Neural cell (in vitro differentiated cells): ENCODE results near the gene CACNA1E. TPM values are rescaled to one million over a fixed set of nuclear protein-coding genes. Genes with fewer than 3 reads are reported as not detected.

Source experiments
- H2AFZ ChIP-seq: fragments of 200-600, 300-800 bp; sonication (generic), shearing (Covaris generic); 2 replicates; pipeline ENCODE4 v1.6.0; 2014; ENCODE audit warnings: low read depth, mild to moderate bottlenecking, antibody characterized with exemption, low read length, moderate library complexity
- H3F3A ChIP-seq: fragments of 200-600 bp; shearing (Covaris generic); 2 replicates; pipeline ENCODE4 v1.6.1; 2016; ENCODE audit warnings: mild to moderate bottlenecking, moderate library complexity, mixed read lengths, antibody characterized with exemption, low read length; ENCODE audit not compliant: insufficient read depth, poor library complexity, severe bottlenecking
- H3K27ac ChIP-seq: fragments of 200-600, 300-800 bp; sonication (generic), shearing (Covaris generic); 2 replicates; pipeline ENCODE4 v1.5.1; 2014; ENCODE audit warnings: mild to moderate bottlenecking, low read length, moderate library complexity
- H3K27me3 ChIP-seq: fragments of 300-800, 200-600 bp; sonication (generic), shearing (Covaris generic); 2 replicates; pipeline ENCODE4 v1.6.0; 2014; ENCODE audit warnings: mild to moderate bottlenecking, low read depth, low read length, moderate library complexity; ENCODE audit not compliant: insufficient read depth
- H3K36me3 ChIP-seq: fragments of 300-800, 200-600 bp; sonication (generic), shearing (Covaris generic); 2 replicates; pipeline ENCODE4 v1.5.1; 2014; ENCODE audit warnings: mild to moderate bottlenecking, antibody characterized with exemption, low read length, moderate library complexity; ENCODE audit not compliant: insufficient read depth
- H3K4me2 ChIP-seq: fragments of 300-800, 200-600 bp; sonication (generic), shearing (Covaris generic); 2 replicates; pipeline ENCODE4 v1.6.0; 2014; ENCODE audit warnings: mild to moderate bottlenecking, low read length
- H3K4me3 ChIP-seq: fragments of 300-800, 200-600 bp; sonication (generic), shearing (Covaris generic); 2 replicates; pipeline ENCODE4 v1.5.1; 2014; ENCODE audit warnings: mild to moderate bottlenecking, low read length, moderate library complexity
- H3K79me2 ChIP-seq: fragments of 200-600 bp; shearing (Covaris generic); replicated peaks from 2 replicates; pipeline ENCODE4 v1.6.0; 2014; ENCODE audit warnings: mild to moderate bottlenecking, low read length, moderate library complexity; ENCODE audit not compliant: insufficient read depth
- H3K9ac ChIP-seq: fragments of 300-800, 200-600 bp; sonication (generic), shearing (Covaris generic); 2 replicates; pipeline ENCODE4 v1.6.1; 2016; ENCODE audit warnings: mild to moderate bottlenecking, low read length, mixed read lengths
- H3K9me2 ChIP-seq: fragments of 200-600 bp; shearing (Covaris generic); 2 replicates; pipeline ENCODE4 v1.6.1; 2016; ENCODE audit warnings: mild to moderate bottlenecking, low read length, mixed read lengths; ENCODE audit not compliant: insufficient read depth
- H3K9me3 ChIP-seq: fragments of 200-600, 300-800 bp; sonication (generic), shearing (Covaris generic); 2 replicates; pipeline ENCODE4 v1.6.1; 2016; ENCODE audit warnings: mild to moderate bottlenecking, mixed run types, low read length, moderate library complexity, mixed read lengths
- H4K20me1 ChIP-seq: fragments of 200-600 bp; shearing (Covaris generic); 2 replicates; pipeline ENCODE4 v1.6.1; 2016; ENCODE audit warnings: mild to moderate bottlenecking, mixed run types; ENCODE audit not compliant: insufficient read depth
- EP300 ChIP-seq: fragments of 450-650 bp; conservative IDR thresholded peaks from 2 replicates; pipeline ENCODE4 v1.6.1; 2014; ENCODE audit warnings: antibody characterized with exemption, mild to moderate bottlenecking, moderate library complexity; ENCODE audit not compliant: poor library complexity, severe bottlenecking
- EZH2 ChIP-seq: fragments of 200-600, 300-800 bp; shearing (Covaris generic), sonication (generic); IDR thresholded peaks from 2 replicates; pipeline ENCODE4 v1.6.1; 2014; ENCODE audit warnings: antibody characterized with exemption, low read length, borderline replicate concordance, mild to moderate bottlenecking; ENCODE audit not compliant: insufficient read depth, poor library complexity, severe bottlenecking
- MXI1 ChIP-seq: fragments of 450-650 bp; conservative IDR thresholded peaks from 2 replicates; pipeline ENCODE4 v1.6.1; 2014; ENCODE audit warnings: antibody characterized with exemption, mild to moderate bottlenecking; ENCODE audit not compliant: poor library complexity, severe bottlenecking
- POLR2AphosphoS5 ChIP-seq: IDR thresholded peaks from 2 replicates; pipeline ENCODE4 v1.6.1; 2012
- RAD21 ChIP-seq: fragments of 450-650 bp; conservative IDR thresholded peaks from 2 replicates; pipeline ENCODE4 v1.6.1; 2014; ENCODE audit warnings: antibody characterized with exemption, mild to moderate bottlenecking, moderate library complexity
- SMC3 ChIP-seq: fragments of 450-650 bp; conservative IDR thresholded peaks from 2 replicates; pipeline ENCODE4 v1.6.1; 2014; ENCODE audit warnings: antibody characterized with exemption, mild to moderate bottlenecking, moderate library complexity; ENCODE audit not compliant: poor library complexity
- TAF1 ChIP-seq: IDR thresholded peaks from 2 replicates; pipeline ENCODE4 v1.6.1; 2012; ENCODE audit warnings: low read depth
- polyA plus RNA-seq: library from polyadenylated mRNA; depleted of rRNA; stranded (reverse); fragments of >200 nt; gene quantifications from 2 replicates; pipeline ENCODE4 v1.2.3, GENCODE V29; 2014
- TF ChIP-seq, protein P1 (sequence below): IDR thresholded peaks from 2 replicates; pipeline ENCODE4 v1.6.1; 2012; ENCODE audit warnings: borderline replicate concordance
- TF ChIP-seq, protein P2 (sequence below): fragments of 450-650 bp; IDR thresholded peaks from 2 replicates; pipeline ENCODE4 v1.5.1; 2014; ENCODE audit warnings: antibody characterized with exemption, mild to moderate bottlenecking, moderate library complexity; ENCODE audit not compliant: poor library complexity, severe bottlenecking

The CACNA1E gene
- polyA plus RNA-seq, 1 donor from 2014 or later, result 29.5 TPM

DNA sequence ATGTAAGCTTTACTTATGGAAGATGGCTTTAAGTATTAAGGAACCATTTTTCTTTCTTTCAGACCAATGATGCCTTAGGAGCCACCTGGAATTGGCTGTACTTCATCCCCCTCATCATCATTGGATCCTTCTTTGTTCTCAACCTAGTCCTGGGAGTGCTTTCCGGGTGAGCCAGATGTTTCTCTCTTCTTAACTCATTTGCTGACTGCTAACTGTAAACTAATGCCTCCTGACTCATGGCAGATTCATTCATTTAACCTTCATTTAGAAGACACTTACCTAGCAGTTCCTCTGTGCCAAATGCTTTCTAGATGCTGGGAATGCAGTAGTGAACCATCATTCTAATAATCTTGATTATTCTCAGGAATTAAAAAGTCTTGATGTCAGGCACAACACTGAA is 168.0 kb downstream of the CACNA1E start:
- no peaks in the 10 kb centered on the region for H3K9me2 ChIP-seq
- no peak overlapping the region for H2AFZ ChIP-seq
- no peak overlapping the region for H3K4me2 ChIP-seq
- H4K20me1 ChIP-seq, result no peaks in the 10 kb centered on the region
- no peak overlapping the region for H3K27ac ChIP-seq
- H3K9ac ChIP-seq, result no peak overlapping the region
- H3K9me3 ChIP-seq, result no peaks in the 10 kb centered on the region
- peaks cover 7% of the 10 kb centered on the region for H3K36me3 ChIP-seq
- H3K79me2 ChIP-seq, result no peaks in the 10 kb centered on the region
- H3F3A ChIP-seq, result no peaks in the 10 kb centered on the region
- TF ChIP-seq, protein P1, sequence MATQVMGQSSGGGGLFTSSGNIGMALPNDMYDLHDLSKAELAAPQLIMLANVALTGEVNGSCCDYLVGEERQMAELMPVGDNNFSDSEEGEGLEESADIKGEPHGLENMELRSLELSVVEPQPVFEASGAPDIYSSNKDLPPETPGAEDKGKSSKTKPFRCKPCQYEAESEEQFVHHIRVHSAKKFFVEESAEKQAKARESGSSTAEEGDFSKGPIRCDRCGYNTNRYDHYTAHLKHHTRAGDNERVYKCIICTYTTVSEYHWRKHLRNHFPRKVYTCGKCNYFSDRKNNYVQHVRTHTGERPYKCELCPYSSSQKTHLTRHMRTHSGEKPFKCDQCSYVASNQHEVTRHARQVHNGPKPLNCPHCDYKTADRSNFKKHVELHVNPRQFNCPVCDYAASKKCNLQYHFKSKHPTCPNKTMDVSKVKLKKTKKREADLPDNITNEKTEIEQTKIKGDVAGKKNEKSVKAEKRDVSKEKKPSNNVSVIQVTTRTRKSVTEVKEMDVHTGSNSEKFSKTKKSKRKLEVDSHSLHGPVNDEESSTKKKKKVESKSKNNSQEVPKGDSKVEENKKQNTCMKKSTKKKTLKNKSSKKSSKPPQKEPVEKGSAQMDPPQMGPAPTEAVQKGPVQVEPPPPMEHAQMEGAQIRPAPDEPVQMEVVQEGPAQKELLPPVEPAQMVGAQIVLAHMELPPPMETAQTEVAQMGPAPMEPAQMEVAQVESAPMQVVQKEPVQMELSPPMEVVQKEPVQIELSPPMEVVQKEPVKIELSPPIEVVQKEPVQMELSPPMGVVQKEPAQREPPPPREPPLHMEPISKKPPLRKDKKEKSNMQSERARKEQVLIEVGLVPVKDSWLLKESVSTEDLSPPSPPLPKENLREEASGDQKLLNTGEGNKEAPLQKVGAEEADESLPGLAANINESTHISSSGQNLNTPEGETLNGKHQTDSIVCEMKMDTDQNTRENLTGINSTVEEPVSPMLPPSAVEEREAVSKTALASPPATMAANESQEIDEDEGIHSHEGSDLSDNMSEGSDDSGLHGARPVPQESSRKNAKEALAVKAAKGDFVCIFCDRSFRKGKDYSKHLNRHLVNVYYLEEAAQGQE, result no peak
- TF ChIP-seq, protein P2, sequence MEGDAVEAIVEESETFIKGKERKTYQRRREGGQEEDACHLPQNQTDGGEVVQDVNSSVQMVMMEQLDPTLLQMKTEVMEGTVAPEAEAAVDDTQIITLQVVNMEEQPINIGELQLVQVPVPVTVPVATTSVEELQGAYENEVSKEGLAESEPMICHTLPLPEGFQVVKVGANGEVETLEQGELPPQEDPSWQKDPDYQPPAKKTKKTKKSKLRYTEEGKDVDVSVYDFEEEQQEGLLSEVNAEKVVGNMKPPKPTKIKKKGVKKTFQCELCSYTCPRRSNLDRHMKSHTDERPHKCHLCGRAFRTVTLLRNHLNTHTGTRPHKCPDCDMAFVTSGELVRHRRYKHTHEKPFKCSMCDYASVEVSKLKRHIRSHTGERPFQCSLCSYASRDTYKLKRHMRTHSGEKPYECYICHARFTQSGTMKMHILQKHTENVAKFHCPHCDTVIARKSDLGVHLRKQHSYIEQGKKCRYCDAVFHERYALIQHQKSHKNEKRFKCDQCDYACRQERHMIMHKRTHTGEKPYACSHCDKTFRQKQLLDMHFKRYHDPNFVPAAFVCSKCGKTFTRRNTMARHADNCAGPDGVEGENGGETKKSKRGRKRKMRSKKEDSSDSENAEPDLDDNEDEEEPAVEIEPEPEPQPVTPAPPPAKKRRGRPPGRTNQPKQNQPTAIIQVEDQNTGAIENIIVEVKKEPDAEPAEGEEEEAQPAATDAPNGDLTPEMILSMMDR, result no peak
- TF ChIP-seq RAD21 (no peak), TAF1 (no peak), EP300 (no peak), POLR2AphosphoS5 (no peak), SMC3 (no peak)
- no peak overlapping the region for H3K4me3 ChIP-seq
- no peaks in the 10 kb centered on the region for H3K27me3 ChIP-seq

DNA sequence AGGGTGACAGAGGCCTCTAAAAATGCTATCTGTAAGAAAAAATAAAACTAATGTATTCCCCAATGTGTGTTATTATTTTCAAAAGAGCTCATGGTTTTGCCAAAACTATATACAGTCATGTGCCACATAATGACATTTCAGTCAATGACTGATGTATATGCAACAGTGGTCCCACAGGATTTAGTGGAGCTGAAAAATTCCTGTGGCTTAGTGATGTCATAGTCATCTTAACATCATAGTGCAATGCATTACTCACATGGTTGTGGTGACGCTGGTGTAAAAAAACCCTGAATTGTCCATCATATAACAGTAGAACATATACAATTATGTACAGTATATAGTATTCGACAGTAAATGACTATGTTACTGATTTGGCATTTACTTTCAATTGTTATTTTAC is 172.4 kb downstream of the CACNA1E start:
- Histone ChIP-seq H3K4me3 (no peak overlapping the region), H4K20me1 (no peaks in the 10 kb centered on the region), H3K79me2 (no peaks in the 10 kb centered on the region), H3K9me3 (no peaks in the 10 kb centered on the region), H2AFZ (no peak overlapping the region), H3K9me2 (no peaks in the 10 kb centered on the region), H3K27ac (peak overlapping the region; percentile 65), H3F3A (peaks cover 3% of the 10 kb centered on the region), H3K27me3 (no peaks in the 10 kb centered on the region), H3K4me2 (no peak overlapping the region), H3K9ac (no peak overlapping the region), H3K36me3 (peaks cover 7% of the 10 kb centered on the region)
- TF ChIP-seq EZH2 (no peak), RAD21 (no peak), POLR2AphosphoS5 (peak; percentile 32), SMC3 (no peak), TAF1 (no peak), EP300 (peak; percentile 25), MXI1 (no peak)
- TF ChIP-seq, protein P2, result no peak
- TF ChIP-seq, protein P1, result no peak
